NCI-H460 (cell line): ENCODE measurements around the gene TBC1D12. TPM values are rescaled to one million over a fixed set of nuclear protein-coding genes. Genes with fewer than 3 reads are reported as not detected.

Experiments used
- DNase-seq: peaks from one replicate; pipeline ENCODE4 v3.0.0-alpha.2; 2016; ENCODE audit warnings: low read depth; ENCODE audit errors: extremely low read depth
- total RNA-seq: library from RNA; depleted of rRNA; stranded (reverse); fragments of >200 nt; shearing (Covaris generic); gene quantifications from 2 replicates; pipeline ENCODE4 v1.2.3, GENCODE V29; 2014

The TBC1D12 gene
- total RNA-seq, 1 experiment from 2014 or later = 13.6 TPM

DNA sequence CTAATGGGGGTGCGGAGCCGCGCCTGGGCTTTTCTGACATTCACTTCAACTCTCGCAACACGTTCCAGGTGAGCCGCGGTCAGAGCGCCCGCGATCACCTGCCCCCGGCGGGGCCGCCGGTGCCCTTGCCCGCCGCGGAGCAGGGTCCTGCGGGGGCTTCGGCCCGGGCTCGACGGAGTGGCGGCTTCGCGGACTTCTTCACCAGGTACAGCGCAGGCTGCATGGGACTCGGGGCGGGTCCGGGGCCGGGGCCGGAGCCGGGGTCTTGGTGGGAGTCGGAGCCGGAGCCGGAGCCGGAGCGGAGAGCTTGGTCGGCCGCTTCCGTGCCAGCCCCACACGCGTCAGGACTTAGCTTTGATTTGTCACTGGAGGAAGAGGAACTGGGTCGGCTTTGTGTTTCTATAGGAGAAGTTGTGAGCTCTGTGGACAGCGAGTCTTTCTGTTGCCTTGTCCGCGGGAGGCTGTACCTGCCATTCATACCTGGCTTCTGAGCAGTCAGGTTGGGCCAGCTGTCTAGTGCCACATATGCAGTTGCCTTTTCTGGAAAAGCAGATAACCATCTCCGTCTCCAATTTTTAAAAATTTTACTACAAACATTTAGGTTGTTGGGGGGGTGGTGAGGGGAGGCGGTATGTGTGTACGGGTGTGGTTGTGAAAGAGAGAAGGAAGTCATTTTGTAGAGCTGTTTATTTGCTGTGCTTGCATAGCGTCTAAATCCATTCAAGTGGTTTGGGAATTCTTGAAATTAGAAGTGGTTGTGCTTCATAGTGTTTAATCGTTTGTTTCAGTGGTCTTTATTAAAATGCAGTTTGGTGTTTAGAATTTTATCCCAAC, 1.3 kb downstream of the TBC1D12 start:
- DNase-seq = peak; percentile 44

DNA sequence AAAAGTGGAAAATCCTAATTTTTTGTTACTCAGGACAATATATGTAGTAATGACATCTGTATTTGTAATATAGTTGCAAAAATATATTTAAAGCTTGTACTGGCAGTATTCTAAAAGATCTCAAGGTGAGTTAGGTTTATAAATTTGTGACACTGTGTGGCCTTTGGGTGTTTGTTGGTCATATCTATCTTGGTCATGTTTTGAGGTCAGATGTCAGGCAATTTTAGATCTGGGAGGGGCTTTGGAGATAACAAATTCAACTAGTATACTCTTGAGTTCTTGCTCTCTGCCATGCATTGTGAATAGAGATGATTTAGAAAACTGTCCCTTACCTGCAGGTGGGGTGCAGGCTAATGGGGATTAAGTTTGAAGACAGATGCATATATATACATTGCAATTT, 3.1 kb downstream of the TBC1D12 start:
- DNase-seq = no peak

DNA sequence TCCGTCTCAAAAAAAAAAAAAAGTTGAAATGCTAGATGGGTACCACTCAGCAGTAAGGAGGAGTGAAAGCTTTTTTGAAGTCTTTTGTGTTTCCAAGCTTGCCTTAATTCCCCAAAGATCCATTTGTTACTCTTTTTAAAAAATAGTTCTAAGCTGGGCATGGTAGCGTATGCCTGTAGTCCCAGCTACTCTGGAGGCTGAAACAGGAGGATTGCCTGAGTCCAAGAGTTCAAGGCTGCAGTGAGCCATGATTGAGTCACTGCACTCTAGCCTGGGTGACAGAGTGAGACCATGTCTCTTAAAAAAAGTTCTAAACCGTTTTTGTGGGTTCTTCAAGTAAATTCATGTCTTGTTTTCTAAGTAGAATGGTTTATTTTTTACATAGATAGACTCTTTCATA, 5.3 kb downstream of the TBC1D12 start:
- DNase-seq = no peak

DNA sequence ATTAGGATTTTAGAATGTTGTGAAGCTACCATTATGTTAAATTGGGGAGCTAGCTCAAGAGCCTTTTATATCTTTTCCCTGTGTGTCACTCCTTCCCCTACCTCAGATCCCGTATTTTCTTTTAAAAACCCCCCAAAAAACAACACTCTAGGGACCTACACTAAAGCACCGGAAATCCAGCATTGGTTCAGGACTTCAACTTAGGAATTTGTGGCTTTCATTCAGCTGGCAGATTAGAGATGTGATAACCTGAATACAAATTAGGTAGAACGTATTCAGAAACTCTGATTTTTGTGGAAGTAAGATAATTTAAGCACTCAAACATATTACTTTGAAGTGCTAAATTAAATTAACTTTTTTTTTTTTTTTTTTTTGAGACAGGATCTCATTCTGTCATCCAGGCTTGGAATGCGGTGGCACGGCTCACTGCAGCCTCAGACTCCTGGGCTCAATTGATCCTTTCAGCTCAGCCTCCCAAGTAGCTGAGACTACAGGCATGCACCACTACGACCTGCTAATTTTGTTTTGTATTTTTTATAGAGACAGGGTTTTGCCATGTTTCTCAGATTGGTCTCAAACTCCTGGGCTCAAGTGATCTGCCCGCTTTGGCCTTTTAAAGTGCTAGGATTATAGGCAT, 6.8 kb downstream of the TBC1D12 start:
- DNase-seq = no peak

DNA sequence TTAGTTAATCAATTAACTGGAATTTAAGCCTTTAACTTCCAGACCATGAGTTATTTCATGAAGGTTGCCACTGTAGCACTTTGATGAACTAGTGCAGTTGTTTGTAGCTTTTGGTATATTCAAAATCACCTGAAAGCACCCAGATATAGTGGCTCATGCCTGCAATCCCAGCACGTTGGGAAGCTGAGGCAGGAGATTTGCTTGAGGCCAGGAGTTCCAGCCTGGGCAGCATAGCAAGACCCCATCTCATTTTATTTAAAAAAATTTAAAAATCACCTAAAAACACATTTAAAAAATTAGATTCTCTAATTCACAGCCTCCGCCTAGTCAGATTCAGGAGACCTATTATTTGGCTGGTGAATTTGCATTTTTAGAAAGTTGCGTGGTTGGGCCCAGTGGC, 9.0 kb downstream of the TBC1D12 start:
- no peak for DNase-seq

DNA sequence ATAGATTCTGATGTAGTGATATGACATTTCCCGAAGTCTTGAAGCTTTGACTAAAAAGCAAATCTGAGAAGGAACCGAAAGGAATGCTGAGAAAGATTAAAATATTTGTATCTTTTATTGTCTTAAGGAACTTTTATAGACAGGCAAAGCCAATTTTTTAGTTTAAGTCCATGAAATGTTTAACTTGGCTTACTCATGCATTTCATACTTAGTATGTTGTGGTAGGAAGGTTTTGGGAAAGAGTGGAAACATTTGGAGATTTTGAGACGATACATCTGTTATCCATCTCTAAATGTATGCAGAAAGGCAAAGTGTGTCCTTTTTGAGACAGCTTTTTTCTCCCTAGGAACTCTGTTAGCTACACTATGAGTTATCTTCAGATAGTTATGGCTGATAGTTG, 10.1 kb downstream of the TBC1D12 start:
- no peak for DNase-seq

DNA sequence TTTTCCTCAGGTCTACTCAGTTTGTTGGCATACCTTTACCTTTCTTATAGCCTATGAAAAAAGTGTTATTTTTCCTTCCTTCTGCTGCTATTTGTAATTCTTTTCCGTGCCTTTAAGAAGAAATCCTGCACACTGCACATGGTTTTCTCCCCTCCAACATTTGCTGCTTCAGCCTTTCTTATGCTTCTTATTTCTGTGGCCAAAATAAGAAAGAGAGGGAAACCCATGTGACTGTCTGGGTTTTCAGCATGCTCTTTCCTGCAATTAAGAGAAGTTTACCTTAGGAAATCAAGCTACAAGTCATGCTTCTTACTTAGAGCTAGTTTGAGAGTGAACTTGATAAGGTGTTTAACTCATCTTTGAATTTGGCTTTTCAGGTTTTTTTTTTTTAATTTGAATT, 11.0 kb downstream of the TBC1D12 start:
- DNase-seq = no peak

DNA sequence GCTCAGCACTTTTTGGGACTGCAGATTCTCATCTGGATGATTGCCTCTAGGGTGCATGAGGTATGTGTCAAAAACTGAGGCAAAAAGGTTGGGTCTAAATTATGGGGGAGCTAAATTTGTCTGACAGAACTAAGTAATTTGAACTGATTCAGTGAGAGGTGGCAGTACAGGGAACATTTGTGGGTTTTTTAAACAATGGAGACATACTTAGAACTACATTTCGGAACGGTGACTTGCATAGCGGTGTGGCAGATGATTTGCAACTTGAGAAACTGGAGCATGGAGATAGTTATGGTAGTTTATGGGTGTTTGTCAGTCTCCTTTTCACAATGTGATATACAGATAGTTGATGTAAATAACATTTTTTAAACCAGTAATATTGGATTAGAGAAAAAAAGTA, 14.6 kb downstream of the TBC1D12 start:
- DNase-seq = no peak

DNA sequence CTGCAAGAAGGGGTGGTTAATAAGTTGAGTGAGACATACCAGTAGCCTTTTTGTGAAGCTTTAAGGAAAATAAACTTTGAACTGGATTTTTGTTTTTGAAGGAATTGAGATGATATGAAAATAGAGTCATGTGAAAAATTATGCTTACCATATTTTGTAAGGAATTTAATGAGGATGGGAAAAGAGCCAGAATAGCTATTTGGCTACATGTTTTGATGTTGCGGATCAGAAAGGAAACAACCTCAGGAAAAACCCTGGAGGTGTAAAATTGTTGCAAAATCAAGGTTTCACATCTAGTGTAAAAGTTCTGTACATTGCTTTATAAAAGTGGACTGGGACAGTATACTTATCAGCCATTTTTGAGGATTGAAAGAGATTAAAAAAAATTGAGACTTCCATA, 15.0 kb downstream of the TBC1D12 start:
- DNase-seq = no peak

DNA sequence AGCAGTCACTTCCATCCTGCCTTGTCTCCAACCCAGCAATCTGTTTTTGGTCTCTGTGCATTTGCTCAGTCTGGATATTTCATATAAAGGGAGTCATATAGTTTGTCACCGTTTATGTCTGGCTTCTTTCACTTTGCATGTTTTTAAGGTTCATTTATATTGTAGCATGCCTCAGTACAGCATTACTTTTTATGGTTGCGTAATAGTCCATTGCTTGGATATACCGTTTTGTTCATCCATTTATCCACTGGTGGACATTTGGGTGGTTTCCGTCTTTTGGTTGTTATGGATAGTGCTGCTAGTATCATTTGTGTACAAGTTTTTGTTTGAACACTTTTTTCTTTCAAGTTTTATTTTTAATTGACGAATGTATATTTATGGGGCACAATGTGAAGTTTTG, 18.2 kb downstream of the TBC1D12 start:
- DNase-seq = no peak

DNA sequence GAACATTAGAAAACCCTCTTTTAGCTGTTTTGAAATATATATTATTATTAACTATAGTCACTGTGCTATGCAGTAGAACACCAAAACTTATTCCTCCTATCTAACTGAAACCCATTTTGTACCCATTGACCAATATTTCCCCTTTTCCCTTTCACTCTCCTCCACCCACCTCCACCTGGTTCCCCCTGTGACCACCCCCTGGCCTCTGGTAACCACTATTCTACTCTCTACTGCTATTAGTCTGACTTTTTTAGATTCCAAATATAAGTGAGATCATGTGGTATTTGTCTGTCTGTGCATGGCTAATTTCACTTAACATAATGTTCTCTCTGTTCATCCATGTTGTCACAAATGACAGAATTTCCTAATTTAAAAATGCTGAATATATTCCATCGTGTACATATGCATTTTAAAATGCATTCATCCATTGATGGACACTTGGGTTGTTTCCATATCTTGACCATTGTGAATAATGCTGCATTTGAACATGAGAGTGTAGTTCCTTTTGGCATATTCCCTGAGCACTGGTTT, 18.7 kb downstream of the TBC1D12 start:
- no peak for DNase-seq

DNA sequence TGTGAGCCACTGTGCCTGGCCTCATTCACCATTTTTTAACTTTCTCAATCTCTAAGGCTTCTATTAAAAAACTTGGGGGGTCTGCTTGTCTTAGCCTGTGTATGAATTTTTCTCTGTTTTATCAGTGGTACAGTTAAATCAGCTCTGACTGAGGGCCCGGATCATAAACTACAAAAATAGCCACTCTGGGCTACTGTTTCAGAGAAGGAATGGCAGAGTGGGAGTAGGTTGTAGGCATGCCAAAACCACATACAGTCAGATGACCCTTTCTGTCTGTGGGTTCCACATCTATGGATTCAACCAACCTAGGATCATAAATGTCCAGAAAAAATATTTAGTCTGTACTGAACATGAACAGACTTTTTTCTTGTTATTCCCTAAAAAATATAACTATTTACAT, 21.3 kb downstream of the TBC1D12 start:
- no peak for DNase-seq

DNA sequence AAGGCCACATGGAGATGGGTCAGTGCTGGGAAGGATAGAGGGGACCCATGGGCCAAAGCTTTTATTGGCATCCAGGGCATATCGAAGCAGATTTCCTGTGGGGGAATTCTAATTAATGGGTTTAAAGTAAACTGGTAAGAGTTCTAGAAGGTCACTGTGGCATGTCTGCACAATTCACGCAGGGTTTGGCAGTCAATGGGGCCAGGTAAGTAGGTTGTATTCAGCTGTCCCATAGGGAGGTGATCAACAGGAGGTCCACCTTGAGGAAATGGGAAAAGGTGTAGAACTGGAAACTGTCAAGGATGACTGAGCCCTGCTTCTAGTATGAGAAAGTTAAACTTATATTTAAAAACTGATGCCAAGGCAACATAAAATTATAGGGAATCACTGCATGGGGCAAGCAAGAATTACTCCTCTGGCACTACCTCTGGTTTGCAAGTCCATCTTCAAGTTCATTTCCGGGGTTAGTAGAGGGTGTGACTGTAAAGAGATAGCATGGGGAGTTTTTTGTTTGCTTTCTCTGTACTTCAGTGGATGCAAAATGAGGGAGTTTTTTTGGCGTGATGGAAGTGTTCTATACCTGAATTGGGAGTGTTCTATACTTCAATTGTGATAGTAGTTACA, 22.5 kb downstream of the TBC1D12 start:
- no peak for DNase-seq

DNA sequence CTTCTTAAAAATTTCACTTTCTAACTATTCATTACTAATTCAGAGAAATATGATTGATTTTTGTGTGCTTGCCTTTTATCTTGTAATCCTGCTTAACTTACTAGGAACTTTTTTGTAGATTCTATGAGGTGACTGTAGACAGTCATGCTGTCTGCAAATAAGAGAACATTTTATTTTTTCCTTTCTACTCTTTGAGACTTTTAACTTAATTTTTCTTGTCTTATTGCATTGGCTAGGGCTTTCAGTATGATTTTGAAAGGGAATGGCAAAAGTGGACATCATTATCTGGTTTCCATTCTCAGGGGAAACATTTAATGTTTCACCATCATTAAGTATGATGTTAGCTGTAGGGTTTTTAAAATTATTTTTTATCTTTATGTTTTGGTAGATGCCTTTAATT, 23.6 kb downstream of the TBC1D12 start:
- no peak for DNase-seq

DNA sequence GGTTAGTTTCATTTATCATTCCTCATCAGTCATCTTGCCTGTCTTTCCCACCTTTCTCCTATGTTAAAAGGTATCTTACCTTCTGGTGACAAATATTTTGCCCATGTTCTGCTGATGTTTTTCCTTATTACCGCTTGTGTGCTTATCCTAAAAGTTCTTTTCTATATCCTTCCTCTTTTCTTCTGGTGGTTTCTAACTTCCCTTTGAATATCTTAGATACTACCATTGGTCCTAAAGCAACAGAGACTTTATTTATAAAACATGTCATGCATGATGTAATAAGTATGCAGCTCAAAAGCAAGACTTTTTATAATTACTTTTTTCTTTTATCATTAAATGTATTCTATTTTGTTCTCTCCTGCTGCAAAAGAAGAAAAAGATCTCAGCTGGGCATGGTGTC, 24.8 kb downstream of the TBC1D12 start:
- DNase-seq = no peak

DNA sequence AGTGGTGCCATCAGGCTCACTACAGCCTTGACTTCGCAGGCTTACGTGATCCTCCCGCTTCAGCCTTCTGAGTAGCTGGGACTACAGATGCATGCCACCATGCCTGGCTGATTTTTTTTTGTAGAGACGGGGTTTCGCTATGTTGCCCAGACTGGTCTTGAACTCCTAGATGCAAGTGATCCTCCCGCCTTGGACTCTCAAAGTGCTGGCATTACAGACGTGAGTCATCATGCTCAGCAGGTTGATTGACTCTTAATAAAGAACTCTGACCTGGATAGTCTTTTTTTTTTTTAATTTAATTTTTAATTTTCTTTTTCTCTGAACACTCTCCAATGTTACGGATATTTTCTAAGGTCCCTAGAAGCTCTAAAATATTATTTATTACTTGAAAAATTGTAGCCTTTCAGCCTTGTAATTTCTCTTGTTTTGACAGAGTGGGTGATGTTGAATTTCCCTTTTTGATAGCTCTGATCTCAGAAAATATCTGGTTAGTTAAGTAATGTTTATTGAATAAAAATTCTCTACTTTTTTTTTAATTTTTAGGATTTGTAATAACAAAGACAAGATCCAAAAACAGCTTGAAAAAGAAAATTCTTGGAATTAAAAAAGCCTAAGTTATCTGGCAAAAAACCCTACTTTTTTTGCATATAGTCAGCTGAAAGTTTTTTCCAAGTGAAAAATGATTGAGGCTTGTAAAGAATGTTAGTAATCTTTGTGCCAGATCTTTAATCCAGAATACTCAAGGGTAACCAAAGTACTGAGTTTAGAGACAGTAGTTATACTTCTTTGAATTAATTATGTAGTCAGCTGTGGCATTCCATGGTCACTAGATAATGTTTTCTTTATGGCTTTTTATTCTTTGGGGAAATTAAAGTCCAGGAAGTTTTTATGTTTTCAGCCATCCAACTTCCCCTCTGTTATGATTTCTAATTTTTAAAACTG, 26.7 kb downstream of the TBC1D12 start:
- DNase-seq = no peak

DNA sequence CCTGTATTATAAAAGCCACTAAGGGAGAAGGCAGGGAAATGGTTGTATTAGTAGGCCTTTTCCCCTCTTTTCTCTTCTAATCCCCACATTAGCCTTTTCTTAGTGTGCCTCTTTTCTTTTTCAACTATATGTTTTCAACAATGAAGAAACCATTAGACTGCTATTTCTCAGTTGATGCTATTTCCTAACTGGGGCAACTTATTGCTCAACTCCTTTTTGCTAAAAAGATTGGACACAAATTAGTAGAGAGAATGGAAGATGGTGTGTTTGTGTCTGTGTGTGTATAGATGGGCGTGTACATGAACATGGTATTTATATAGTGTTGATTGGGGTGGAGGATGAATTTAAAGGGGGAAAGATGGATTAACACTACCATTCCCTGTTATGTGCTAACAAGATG, 28.4 kb downstream of the TBC1D12 start:
- no peak for DNase-seq

DNA sequence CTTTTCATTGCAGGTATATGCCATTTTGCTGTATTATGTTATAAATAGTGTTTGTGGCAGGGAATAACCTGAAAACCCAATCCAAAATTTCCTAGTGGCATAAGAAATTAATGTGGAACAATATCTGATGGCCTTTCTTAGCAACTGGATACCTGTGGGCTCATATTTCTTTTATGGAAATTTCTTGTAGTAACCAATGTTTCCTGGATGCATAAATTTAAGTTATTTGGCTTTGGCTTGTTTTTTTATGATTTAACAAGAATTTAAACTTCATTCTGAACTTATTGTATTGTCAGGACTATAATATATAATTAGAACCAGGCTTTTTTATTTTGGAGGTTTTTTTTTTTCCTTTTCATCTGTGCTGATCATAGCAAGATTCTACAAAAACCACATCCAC, 30.1 kb downstream of the TBC1D12 start:
- no peak for DNase-seq

DNA sequence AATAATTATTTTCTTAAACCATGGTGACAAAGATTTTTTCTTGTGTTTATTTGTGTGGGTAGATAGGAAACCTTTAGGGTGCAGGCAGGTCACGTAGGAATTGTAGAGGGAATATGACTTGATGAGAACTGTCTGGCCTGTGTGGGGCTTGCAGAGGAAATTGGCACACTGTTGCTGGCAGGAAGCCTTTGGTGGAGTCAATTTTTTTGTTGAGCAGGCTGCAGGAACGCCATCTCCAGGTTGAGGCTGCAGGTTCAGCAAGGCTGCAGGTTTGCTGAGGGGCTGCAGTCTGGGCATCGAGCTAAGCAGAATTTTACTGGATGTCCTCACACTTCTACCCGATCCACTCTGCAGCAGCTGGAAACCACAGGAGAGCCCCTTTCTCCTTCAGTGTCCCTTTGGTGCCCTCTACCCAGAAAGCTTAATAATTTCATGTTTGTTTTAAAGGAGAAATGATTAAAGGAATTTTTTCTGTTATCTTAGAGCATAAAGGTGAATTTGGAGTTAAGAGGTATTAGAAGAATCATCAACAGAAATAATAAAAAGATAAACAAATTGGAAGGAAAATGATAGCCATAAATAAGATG, 37.0 kb downstream of the TBC1D12 start:
- no peak for DNase-seq

DNA sequence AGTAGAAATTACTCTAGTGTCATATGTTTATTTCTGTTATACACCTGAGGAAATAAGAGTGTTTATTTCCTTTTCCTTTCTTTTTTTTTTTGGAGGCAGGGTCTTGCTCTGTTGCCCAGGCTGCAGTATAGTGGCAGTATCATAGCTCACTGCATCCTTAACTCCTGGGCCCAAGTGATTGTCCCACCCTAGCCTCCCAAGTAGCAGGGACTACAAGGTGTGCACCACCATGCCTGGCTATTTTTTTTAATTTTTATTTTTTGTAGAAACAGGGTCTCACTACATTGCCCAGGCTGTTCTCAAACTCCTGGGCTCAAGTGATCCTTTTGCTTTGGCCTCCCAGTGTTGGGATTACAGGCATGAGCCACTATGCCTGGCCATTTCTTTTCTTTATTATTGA, 37.8 kb downstream of the TBC1D12 start:
- DNase-seq = no peak
